ENCODE results near the gene KAZN.

- TF ChIP-seq CTCF (IDR thresholded peaks at IDR 0.05) (no peak), POLR2A (IDR thresholded peaks at IDR 0.05) (no peak)
Observed at GRCh38 chr1:14783592-14783886, 185.1 kb downstream of the KAZN start.

Measured in body of pancreas (tissue), 4 donors.